HG03135 (cell line): Measurements from ENCODE around the gene HSD17B11.
A peak's percentile ranks its signal among the peaks of the same experiment; 100 is the strongest.
"Not testable (repeated sequence)": the region's sequence is repeated elsewhere in the genome, so short reads cannot be mapped to it uniquely, and the experiment has no call there.

Experiments
- ATAC-seq: cut with Tn5 transposase; IDR thresholded peaks from one replicate; pipeline ENCODE4 v1.9.1; 2021; ENCODE audit warnings: mild to moderate bottlenecking, moderate library complexity; ENCODE audit not compliant: unreplicated experiment

Gene HSD17B11

GRCh38 chr4:87406462-87406861, 15.5 kb upstream of the HSD17B11 start:
- no peak for ATAC-seq

- no peak for ATAC-seq
Observed at GRCh38 chr4:87405211-87405820, 14.3 kb upstream of the HSD17B11 start.

- ATAC-seq: not testable (repeated sequence)
Observed at GRCh38 chr4:87403732-87404131, 12.7 kb upstream of the HSD17B11 start.

- no peak for ATAC-seq
Observed at GRCh38 chr4:87399954-87400353, 9.0 kb upstream of the HSD17B11 start.

GRCh38 chr4:87399148-87399547, 8.2 kb upstream of the HSD17B11 start:
- no peak for ATAC-seq

DNA sequence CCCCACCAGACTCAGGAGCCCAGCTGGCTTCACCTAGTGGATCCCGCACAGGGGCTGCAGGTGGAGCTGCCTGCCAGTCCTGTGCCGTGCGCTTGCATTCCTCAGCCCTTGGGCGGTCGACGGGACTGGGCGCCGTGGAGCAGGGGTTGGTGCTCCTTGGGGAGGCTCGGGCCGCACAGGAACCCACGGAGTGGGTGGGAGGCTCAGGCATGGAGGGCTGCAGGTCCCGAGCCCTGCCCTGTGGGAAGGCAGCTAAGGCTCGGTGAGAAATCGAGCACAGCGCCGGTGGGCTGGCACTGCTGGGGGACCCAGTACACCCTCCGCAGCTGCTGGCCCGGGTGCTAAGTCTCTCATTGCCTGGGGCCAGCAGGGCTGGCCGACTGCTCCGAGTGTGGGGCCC, 4.9 kb upstream of the HSD17B11 start:
- ATAC-seq: not testable (repeated sequence)

GRCh38 chr4:87395073-87395472, 4.1 kb upstream of the HSD17B11 start:
- not testable (repeated sequence) for ATAC-seq

- ATAC-seq: no peak
Observed at GRCh38 chr4:87392183-87392582, 1.2 kb upstream of the HSD17B11 start.

DNA sequence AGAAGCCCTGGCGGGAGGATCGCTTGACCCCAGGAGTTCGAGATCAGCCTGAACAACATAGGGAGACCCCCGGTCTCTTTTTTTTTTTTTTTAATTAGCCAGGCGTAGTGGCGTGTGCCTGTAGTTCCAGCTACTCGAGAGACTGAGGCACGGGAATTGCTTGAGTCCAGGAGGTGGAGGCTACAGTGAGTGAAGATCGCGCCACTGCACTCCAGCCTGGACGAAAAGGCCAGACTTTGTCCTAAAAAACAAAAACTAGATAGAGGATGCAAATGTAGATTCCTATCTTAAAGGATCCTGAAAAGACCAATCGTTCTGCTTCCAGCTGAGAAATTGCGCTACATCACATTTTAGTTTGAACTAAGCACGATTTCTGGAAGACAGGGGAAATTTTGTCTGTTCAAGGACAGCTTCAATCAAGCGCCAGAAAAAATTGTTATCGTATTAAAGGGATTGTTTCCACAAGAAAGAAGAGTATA, 627 bp upstream of the HSD17B11 start:
- peak; percentile 4 for ATAC-seq

GRCh38 chr4:87390551-87390890, 467 bp downstream of the HSD17B11 start:
- no peak for ATAC-seq

DNA sequence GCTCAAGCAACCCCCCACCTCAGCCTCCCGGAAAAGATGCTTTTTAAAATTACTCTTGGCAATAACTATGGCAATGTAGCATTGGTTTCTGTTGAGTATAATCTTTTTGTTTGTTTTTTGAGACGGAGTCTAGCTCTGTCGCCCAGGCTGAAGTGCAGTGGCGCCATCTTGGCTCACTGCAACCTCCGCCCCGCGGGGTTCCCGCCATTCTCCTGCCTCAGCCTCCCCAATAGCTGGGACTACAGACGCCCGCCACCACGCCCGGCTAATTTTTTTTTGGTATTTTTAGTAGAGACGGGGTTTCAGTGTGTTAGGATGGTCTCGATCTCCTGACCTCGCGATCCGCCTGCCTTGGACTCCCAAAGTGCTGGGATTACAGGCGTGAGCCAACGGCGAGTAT, 933 bp downstream of the HSD17B11 start:
- ATAC-seq: not testable (repeated sequence)

DNA sequence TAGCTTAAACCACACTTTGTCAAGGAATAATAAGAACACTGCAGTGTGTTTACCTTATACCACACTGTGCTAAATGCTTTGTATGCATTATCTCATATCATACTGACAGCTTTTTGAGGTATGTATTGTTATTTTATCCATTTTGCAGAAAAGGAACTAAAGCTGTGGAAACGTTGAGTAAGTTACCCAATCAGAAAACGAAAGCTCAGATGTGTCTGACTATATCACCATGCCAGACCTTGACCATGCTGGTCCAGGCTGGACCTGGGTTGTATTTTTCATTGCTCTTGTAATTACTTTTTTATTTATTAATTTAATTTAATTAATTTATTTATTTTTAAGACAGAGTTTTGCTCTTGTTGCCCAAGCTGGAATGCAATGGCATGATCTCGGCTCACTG, 2.1 kb downstream of the HSD17B11 start:
- no peak for ATAC-seq

- no peak for ATAC-seq
Observed at GRCh38 chr4:87387237-87387636, 3.8 kb downstream of the HSD17B11 start.

DNA sequence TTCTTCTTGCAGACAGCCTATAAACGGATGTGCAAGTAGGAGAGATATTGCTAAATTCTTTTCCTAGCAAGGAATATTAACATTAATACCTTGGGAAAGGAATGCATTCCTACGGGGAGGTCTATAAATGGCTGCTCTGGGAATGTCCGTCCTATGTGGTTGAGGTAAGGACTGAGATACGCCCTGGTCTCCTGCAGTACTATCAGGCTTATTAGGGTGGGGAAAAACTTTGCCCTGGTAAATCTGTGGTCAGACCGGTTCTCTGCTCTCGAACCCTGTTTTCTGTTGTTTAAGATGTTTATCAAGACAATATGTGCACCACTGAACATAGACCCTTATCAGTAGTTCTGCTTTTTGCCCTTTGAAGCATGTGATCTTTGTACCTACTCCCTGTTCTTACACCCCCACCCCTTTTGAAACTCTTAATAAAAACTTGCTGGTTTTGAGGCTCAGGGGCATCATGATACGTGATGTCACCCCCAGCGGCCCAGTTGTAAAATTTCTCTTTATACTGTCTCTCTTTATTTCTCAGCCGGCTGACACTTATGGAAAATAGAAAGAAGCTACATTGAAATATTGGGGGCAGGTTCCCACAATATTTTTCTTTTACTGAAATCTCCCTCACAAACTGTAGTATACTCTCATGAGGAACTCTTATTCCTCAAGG, 6.4 kb downstream of the HSD17B11 start:
- not testable (repeated sequence) for ATAC-seq

GRCh38 chr4:87382931-87383330, 8.1 kb downstream of the HSD17B11 start:
- no peak for ATAC-seq

- ATAC-seq: no peak
Observed at GRCh38 chr4:87382116-87382515, 8.9 kb downstream of the HSD17B11 start.

DNA sequence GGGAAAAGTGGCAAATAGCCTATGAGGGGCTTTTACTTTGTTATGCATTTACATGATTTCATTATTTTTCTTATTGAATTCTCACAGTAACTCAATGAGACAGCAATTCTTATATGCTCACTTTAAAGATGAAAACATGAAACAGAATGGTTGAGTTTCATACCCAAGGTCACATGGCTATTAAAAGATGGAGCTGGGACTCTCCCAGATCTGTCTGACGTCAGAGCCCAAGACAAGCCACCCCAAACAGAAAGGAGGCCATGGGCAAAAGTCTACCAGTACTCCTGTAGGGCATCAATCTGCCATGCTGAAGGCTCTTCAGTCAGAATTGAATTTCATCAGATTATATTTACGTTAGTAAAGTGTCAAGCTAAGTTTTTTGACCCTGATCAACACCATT, 13.2 kb downstream of the HSD17B11 start:
- ATAC-seq: no peak

GRCh38 chr4:87375719-87376291, 15.2 kb downstream of the HSD17B11 start:
- no peak for ATAC-seq

DNA sequence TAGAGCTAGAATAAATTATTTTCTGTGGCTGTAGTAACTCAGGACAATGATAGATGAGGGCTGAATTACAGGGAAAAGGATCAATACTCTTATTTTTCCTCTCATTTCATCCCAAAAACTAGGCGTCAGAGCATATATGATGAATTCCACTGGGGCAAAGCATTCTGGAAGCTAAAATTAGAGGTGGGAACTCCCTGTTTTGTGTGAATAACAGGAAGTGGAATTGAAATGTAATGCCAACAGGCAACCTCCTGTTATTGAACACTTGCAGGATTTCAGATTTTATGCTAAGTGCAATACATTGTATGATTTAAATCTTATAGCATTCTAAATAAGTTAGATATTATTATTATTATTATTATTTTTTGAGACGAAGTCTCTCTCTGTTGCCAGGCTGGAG, 20.9 kb downstream of the HSD17B11 start:
- ATAC-seq: no peak

DNA sequence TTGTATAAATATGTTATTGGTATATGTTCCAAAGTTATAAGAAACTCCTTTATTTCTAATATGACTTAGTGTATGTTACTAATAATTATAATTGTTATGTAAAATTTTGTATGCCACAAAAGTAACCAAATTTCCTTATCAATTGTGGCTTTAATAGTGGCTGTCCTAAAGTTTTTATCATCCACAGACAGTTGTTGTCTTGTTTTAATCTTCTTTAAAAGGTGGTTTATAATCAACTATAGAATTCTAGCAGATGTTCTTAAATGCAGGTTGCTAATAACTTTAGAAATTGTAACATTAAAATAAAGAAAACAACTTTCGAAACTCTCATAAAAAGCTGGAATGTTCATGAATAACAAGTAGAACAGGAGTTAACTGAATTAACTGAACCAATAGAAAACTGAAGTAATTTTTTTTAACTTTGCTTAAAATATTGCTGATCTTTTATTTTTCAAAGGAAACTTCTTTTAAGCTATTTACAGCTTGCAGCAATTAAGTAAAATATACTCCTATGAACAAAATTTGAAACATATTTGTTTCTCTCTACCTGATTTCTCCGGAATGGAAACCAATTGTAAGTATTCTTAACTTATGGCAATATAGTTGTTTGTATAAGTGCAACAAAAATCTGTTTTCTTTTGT, 24.3 kb downstream of the HSD17B11 start:
- ATAC-seq: no peak

DNA sequence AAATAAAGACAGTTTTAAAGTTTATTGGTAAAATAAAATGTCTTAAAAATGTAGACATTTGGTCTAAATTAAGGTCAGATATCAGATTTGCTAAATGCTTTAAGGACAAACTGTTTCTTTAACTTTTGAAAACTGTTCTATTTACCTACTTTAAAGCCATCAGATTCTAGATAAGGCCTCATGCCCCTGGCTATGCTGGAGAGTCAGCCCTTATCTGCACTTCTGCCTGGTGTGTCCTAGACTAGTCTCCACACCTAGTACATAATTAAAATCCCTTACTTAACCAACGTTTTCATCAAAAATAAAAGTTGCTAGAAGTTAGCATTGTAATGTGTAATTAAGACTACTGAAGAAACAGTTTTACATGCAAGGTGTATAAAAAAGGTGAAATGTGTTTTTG, 25.6 kb downstream of the HSD17B11 start:
- no peak for ATAC-seq

DNA sequence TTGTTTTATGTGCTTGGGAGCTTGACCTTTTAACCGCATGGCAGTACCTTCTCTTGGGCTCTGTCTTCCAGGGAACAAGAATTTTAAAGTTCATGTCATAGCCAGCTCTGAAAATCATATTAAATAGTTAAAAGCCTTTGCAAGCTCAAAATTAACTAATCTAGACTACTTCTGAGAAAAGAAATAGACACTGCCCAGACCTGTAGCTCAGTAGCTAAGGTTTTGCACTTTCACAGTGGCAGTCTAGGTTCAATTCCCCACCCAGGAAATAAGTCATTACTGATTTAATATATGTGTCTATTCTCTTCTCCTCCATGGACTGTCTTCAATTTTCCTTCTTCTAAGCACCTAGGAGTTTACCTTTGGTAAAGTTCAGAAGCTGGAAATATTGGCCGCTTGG, 27.4 kb downstream of the HSD17B11 start:
- no peak for ATAC-seq
